Vagina (tissue), 2 donors: ENCODE measurements around the gene NCAM2. TPM values are rescaled to one million over a fixed set of nuclear protein-coding genes. Genes with fewer than 3 reads are reported as not detected.

Source experiments
- DNase-seq, 2 donors: peaks; one replicate each; pipeline ENCODE4 v3.0.0-alpha.2; 2017; ENCODE audit errors: extremely low spot score in 2 of 2
- H3K27ac ChIP-seq: fragments of 200-600 bp; sonication (generic); one replicate; pipeline ENCODE4 v1.5.1; 2019
- H3K27me3 ChIP-seq: fragments of 200-600 bp; sonication (generic); one replicate; pipeline ENCODE4 v1.5.1; 2019
- H3K36me3 ChIP-seq, 2 donors: fragments of 200-600 bp; sonication (generic); one replicate each; pipeline ENCODE4 v1.5.1; 2017 to 2019
- H3K4me1 ChIP-seq: fragments of 200-600 bp; sonication (generic); one replicate; pipeline ENCODE4 v1.5.1; 2019
- H3K4me3 ChIP-seq, 2 donors: fragments of 200-600 bp; sonication (generic); 1 replicate in 1 of 2; 2 replicates in 1 of 2; pipeline ENCODE4 v1.5.1; 2016 to 2019
- H3K9me3 ChIP-seq: fragments of 200-600 bp; sonication (generic); one replicate; pipeline ENCODE4 v1.5.1; 2019
- POLR2A ChIP-seq, 2 donors: fragments of 450-650 bp; IDR thresholded peaks; one replicate each; pipeline ENCODE4 v1.6.1; 2017; ENCODE audit warnings: antibody characterized with exemption in 2 of 2, mild to moderate bottlenecking in 2 of 2, moderate library complexity in 2 of 2
- POLR2AphosphoS5 ChIP-seq, 2 donors: sonication (generic); formaldehyde crosslinking; IDR thresholded peaks; one replicate each; pipeline ENCODE4 v1.9.0; 2017; ENCODE audit warnings: antibody characterized with exemption in 2 of 2, mild to moderate bottlenecking in 2 of 2, low read depth in 1 of 2; ENCODE audit not compliant: insufficient read depth in 1 of 2
- intact Hi-C: fragments of 100-400 bp; cut with DNase I; formaldehyde crosslinking; loops from one replicate; pipeline ENCODE4 v1.15.1; 2023
- total RNA-seq: library from RNA; depleted of rRNA; stranded (reverse); fragments of >200 nt; gene quantifications from one replicate; pipeline ENCODE4 v1.2.3, GENCODE V29; 2016
- TF ChIP-seq, protein P1 (sequence below), 3 experiments: fragments of 450-650 bp in 2 of 3; fragments of 200-600 bp in 1 of 3; sonication (generic) in 1 of 3; IDR thresholded peaks; one replicate each; pipeline ENCODE4 v1.5.1; 2017 to 2019; ENCODE audit warnings: antibody characterized with exemption in 3 of 3, mild to moderate bottlenecking in 2 of 3, moderate library complexity in 2 of 3

NCAM2 gene
- total RNA-seq, 1 donor from 2014 or later, result 4.7 TPM

DNA sequence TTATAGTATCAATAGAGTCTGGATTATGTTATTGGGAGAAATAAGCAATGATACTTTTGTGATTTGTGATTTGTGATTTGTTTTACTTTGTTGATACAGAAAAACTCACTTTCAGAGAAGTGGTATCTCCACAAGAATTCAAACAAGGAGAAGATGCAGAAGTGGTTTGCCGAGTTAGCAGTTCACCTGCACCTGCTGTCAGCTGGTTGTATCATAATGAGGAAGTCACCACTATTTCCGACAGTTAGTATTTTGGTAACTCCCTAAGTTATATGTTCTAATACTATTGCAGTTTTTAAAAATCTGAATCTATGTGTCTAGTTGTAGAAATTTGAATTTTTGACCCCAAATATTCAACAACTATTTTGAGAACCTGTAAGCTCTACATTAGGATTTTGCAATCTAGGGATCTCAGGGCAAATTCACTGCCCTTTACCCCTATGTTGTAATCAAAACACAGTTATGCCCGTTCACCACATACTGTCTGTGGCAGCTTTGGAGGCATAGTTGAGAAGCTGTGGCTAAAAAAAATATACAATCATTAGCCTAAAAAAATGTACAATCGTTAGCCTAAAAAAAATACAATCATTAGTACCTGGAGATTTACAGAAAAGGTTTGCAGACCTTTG lies 288.1 kb downstream of the NCAM2 start:
- Histone ChIP-seq H3K4me1 (no peaks in the 10 kb centered on the region), H3K27me3 (no peaks in the 10 kb centered on the region), H3K9me3 (no peaks in the 10 kb centered on the region), H3K27ac (no peak overlapping the region), H3K4me3 (no peak overlapping the region), H3K36me3 (no peaks in the 10 kb centered on the region)
- TF ChIP-seq POLR2AphosphoS5 (IDR thresholded peaks at IDR 0.05; ENCODE audit: insufficient read depth in 1 of 2, low read depth in 1 of 2) (no peak), POLR2A (IDR thresholded peaks at IDR 0.05) (no peak)
- TF ChIP-seq, protein P1, sequence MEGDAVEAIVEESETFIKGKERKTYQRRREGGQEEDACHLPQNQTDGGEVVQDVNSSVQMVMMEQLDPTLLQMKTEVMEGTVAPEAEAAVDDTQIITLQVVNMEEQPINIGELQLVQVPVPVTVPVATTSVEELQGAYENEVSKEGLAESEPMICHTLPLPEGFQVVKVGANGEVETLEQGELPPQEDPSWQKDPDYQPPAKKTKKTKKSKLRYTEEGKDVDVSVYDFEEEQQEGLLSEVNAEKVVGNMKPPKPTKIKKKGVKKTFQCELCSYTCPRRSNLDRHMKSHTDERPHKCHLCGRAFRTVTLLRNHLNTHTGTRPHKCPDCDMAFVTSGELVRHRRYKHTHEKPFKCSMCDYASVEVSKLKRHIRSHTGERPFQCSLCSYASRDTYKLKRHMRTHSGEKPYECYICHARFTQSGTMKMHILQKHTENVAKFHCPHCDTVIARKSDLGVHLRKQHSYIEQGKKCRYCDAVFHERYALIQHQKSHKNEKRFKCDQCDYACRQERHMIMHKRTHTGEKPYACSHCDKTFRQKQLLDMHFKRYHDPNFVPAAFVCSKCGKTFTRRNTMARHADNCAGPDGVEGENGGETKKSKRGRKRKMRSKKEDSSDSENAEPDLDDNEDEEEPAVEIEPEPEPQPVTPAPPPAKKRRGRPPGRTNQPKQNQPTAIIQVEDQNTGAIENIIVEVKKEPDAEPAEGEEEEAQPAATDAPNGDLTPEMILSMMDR (IDR thresholded peaks at IDR 0.05), result no peak
- intact Hi-C loops, result no loop called here
- no peak for DNase-seq

DNA sequence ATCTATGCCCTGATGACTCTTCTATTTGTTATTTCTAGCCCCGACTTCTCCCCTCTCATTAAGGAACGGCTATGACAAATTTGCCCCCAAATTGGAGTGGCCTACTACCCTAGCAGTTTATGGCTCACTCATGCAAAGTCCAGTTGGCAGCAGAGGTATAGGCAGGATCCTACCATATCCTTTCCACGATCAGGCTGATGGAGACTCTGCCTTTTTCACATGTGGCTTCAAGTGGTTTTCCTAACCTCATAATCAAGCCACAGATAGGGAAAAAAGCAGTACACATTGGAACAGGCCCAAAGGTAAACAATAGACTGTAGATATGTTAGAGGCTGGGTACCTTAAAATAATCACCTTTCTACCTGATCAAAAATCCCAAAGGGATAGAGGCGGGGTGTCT lies 292.5 kb downstream of the NCAM2 start:
- TF ChIP-seq, protein P1 (IDR thresholded peaks at IDR 0.05), result no peak
- DNase-seq, result no peak

DNA sequence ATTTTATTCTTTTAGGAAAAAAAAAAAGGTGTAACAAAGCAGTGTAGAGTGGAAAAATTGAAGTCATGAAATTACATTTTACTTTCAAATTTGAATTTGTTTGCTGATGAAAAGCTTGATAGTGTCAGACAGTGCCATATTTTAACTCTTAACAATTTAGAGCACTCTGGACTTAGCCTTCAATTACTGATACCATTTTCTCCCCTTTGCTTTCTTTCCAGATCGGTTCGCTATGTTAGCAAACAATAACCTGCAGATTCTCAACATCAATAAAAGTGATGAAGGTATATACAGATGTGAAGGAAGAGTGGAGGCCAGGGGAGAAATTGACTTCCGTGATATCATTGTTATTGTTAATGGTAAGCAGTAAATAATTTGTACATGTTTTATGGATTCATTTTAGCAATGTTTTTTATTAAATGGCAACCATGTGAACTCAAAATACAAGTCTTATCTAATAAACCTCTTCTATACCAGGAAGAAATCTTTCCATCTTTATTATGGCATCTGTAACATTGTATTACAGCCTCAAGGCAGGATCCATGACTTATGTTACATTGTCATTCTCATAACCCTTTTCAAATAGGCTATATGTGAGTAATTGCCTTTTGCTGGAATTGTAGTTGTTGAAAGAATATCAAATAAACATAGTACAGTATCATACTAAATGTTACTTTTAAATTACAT lies 293.8 kb downstream of the NCAM2 start:
- intact Hi-C loops, result no loop called here
- DNase-seq, result no peak
- Histone ChIP-seq H3K4me3 (no peak overlapping the region), H3K27ac (no peak overlapping the region), H3K36me3 (no peaks in the 10 kb centered on the region), H3K4me1 (no peaks in the 10 kb centered on the region), H3K9me3 (no peaks in the 10 kb centered on the region), H3K27me3 (no peaks in the 10 kb centered on the region)
- TF ChIP-seq POLR2AphosphoS5 (IDR thresholded peaks at IDR 0.05; ENCODE audit: insufficient read depth in 1 of 2, low read depth in 1 of 2) (no peak), POLR2A (IDR thresholded peaks at IDR 0.05) (no peak)
- TF ChIP-seq, protein P1 (IDR thresholded peaks at IDR 0.05), result no peak

More for the DNA sequence above, 292.5 kb downstream of the NCAM2 start:
- intact Hi-C loops, result no loop called here
- Histone ChIP-seq H3K36me3 (no peaks in the 10 kb centered on the region), H3K9me3 (no peaks in the 10 kb centered on the region), H3K4me1 (no peaks in the 10 kb centered on the region), H3K27me3 (no peaks in the 10 kb centered on the region), H3K27ac (no peak overlapping the region), H3K4me3 (no peak overlapping the region)

DNA sequence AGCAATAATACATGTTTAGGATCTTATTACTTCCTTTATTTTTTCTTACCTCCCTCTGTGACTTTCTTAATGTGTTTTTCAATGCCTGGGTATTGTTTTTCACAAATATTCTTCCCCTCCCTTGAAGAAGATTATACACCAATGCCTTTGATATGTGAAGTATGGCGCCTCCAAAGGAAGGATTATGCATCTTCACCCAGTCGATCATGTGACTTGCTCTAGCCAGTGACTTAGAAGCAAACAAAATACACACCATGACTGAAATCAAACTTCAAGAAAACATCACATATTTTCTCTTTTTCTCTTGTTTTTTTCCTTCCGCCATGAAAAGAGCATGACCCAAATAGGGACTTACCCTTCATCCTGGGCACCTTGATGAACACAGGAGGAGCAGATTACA lies 297.1 kb downstream of the NCAM2 start:
- H3K36me3 ChIP-seq, result no peaks in the 10 kb centered on the region
- no peak overlapping the region for H3K27ac ChIP-seq
- H3K27me3 ChIP-seq, result no peaks in the 10 kb centered on the region
- H3K4me3 ChIP-seq, result no peak overlapping the region
- H3K9me3 ChIP-seq, result no peaks in the 10 kb centered on the region
- H3K4me1 ChIP-seq, result no peaks in the 10 kb centered on the region
- intact Hi-C loops, result no loop called here
- no peak for DNase-seq
- no peak for TF ChIP-seq POLR2A (IDR thresholded peaks at IDR 0.05)
- no peak for TF ChIP-seq POLR2AphosphoS5 (IDR thresholded peaks at IDR 0.05; ENCODE audit: insufficient read depth in 1 of 2, low read depth in 1 of 2)
- TF ChIP-seq, protein P1 (IDR thresholded peaks at IDR 0.05), result no peak

DNA sequence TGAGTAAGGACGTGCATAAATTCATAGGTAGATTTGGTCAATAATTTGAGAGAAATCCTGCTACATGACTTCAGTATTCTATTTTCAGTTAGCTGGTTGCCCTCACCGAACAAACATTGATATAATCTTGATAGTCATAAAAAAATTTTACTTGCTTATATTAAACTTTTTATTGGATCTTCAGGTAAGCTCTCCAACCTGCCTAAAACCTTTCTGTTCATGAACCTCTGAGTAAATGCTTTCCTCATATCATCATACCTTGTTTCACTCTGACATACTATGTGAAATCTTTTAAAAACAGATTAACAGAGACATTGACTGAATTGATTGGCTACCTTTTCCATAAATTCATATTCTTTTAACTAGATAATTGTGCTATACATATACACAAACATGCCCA lies 299.0 kb downstream of the NCAM2 start:
- TF ChIP-seq, protein P1 (IDR thresholded peaks at IDR 0.05), result no peak
- TF ChIP-seq POLR2A (IDR thresholded peaks at IDR 0.05), result no peak
- no peak for TF ChIP-seq POLR2AphosphoS5 (IDR thresholded peaks at IDR 0.05; ENCODE audit: insufficient read depth in 1 of 2, low read depth in 1 of 2)
- H3K4me1 ChIP-seq, result no peaks in the 10 kb centered on the region
- H3K36me3 ChIP-seq, result no peaks in the 10 kb centered on the region
- H3K27ac ChIP-seq, result no peak overlapping the region
- no peaks in the 10 kb centered on the region for H3K27me3 ChIP-seq
- no peak for DNase-seq
- no peaks in the 10 kb centered on the region for H3K9me3 ChIP-seq
- intact Hi-C loops, result no loop called here
- H3K4me3 ChIP-seq, result no peak overlapping the region
